CD4-positive, alpha-beta T cell treated with Interleukin-2 at 100 ng/mL for 4 hours (primary cell): ENCODE measurements around the gene IL1RAPL1.
"Not testable (repeated sequence)": the region's sequence is repeated elsewhere in the genome, so short reads cannot be mapped to it uniquely, and the experiment has no call there.

Experiments
- DNase-seq: peaks from one replicate; pipeline ENCODE4 v3.0.0-alpha.2; 2020; ENCODE audit warnings: low spot score

IL1RAPL1 gene

GRCh38 chrX:28628120-28628519, 40.9 kb downstream of the IL1RAPL1 start:
- no peak for DNase-seq

GRCh38 chrX:28638775-28639174, 51.5 kb downstream of the IL1RAPL1 start:
- no peak for DNase-seq

- DNase-seq, result no peak
Observed at GRCh38 chrX:28639451-28639850, 52.2 kb downstream of the IL1RAPL1 start.

GRCh38 chrX:28649541-28649940, 62.3 kb downstream of the IL1RAPL1 start:
- DNase-seq, result no peak

- no peak for DNase-seq
Observed at GRCh38 chrX:28651186-28651585, 63.9 kb downstream of the IL1RAPL1 start.

- no peak for DNase-seq
Observed at GRCh38 chrX:28659269-28659668, 72.0 kb downstream of the IL1RAPL1 start.

- no peak for DNase-seq
Observed at GRCh38 chrX:28665778-28666177, 78.5 kb downstream of the IL1RAPL1 start.

- no peak for DNase-seq
Observed at GRCh38 chrX:28668303-28668702, 81.1 kb downstream of the IL1RAPL1 start.

GRCh38 chrX:28668957-28669356, 81.7 kb downstream of the IL1RAPL1 start:
- DNase-seq, result no peak

- DNase-seq, result no peak
Observed at GRCh38 chrX:28670074-28670473, 82.8 kb downstream of the IL1RAPL1 start.

GRCh38 chrX:28675173-28675572, 87.9 kb downstream of the IL1RAPL1 start:
- DNase-seq, result no peak

GRCh38 chrX:28693101-28693500, 105.9 kb downstream of the IL1RAPL1 start:
- DNase-seq, result no peak

- no peak for DNase-seq
Observed at GRCh38 chrX:28697732-28698131, 110.5 kb downstream of the IL1RAPL1 start.

- no peak for DNase-seq
Observed at GRCh38 chrX:28701222-28701621, 114.0 kb downstream of the IL1RAPL1 start.

- DNase-seq, result no peak
Observed at GRCh38 chrX:28706964-28707363, 119.7 kb downstream of the IL1RAPL1 start.

GRCh38 chrX:28709421-28709820, 122.2 kb downstream of the IL1RAPL1 start:
- DNase-seq, result no peak

GRCh38 chrX:28717864-28718263, 130.6 kb downstream of the IL1RAPL1 start:
- DNase-seq, result no peak

- DNase-seq, result no peak
Observed at GRCh38 chrX:28718450-28718849, 131.2 kb downstream of the IL1RAPL1 start.

- no peak for DNase-seq
Observed at GRCh38 chrX:28719620-28720019, 132.4 kb downstream of the IL1RAPL1 start.

GRCh38 chrX:28752330-28752729, 165.1 kb downstream of the IL1RAPL1 start:
- DNase-seq, result no peak

- DNase-seq, result no peak
Observed at GRCh38 chrX:28756175-28756574, 168.9 kb downstream of the IL1RAPL1 start.

GRCh38 chrX:28756647-28757046, 169.4 kb downstream of the IL1RAPL1 start:
- no peak for DNase-seq

GRCh38 chrX:28757290-28757689, 170.0 kb downstream of the IL1RAPL1 start:
- no peak for DNase-seq

- DNase-seq, result not testable (repeated sequence)
Observed at GRCh38 chrX:28766561-28766960, 179.3 kb downstream of the IL1RAPL1 start.

GRCh38 chrX:28773807-28774206, 186.6 kb downstream of the IL1RAPL1 start:
- no peak for DNase-seq
